Gastrocnemius medialis (tissue), 4 donors: ENCODE results near the gene KIF20B.

Source experiments
- POLR2A ChIP-seq, 2 donors: fragments of 450-650 bp; IDR thresholded peaks; one replicate each; pipeline ENCODE4 v1.6.1; 2017; ENCODE audit warnings: antibody characterized with exemption in 2 of 2, mild to moderate bottlenecking in 2 of 2, moderate library complexity in 2 of 2
- TF ChIP-seq, protein P1 (sequence below), 5 experiments: fragments of 450-650 bp in 3 of 5; fragments of 200-600 bp in 2 of 5; sonication (generic) in 2 of 5; IDR thresholded peaks in 4 of 5; conservative IDR thresholded peaks in 1 of 5; 1 replicate in 4 of 5; 2 replicates in 1 of 5; pipeline ENCODE4 v1.5.1; 2016 to 2019; ENCODE audit warnings: antibody characterized with exemption in 5 of 5, mild to moderate bottlenecking in 3 of 5, moderate library complexity in 3 of 5

DNA sequence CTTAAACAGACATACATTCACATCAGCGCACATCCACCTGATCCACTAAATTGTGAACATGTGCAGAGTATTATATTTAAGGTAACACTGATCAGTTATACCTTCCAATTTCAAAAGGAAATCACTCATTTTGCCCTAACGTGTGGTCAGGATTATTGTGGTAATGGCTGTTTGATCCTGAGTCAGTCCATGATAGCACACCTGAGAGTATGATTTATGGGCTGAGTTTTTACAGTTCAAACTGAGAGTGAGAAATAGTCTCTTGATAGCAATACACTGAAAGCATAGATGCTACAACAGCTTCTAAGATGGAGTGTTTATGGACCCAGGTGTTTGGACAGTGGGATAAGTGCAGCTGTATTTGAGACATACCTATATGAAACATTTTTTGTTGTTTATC is 96.7 kb downstream of the KIF20B start:
- TF ChIP-seq POLR2A (IDR thresholded peaks at IDR 0.05): no peak
- TF ChIP-seq, protein P1, sequence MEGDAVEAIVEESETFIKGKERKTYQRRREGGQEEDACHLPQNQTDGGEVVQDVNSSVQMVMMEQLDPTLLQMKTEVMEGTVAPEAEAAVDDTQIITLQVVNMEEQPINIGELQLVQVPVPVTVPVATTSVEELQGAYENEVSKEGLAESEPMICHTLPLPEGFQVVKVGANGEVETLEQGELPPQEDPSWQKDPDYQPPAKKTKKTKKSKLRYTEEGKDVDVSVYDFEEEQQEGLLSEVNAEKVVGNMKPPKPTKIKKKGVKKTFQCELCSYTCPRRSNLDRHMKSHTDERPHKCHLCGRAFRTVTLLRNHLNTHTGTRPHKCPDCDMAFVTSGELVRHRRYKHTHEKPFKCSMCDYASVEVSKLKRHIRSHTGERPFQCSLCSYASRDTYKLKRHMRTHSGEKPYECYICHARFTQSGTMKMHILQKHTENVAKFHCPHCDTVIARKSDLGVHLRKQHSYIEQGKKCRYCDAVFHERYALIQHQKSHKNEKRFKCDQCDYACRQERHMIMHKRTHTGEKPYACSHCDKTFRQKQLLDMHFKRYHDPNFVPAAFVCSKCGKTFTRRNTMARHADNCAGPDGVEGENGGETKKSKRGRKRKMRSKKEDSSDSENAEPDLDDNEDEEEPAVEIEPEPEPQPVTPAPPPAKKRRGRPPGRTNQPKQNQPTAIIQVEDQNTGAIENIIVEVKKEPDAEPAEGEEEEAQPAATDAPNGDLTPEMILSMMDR (IDR thresholded peaks at IDR 0.05 in 4 of 5, conservative IDR thresholded peaks at IDR 0.05 in 1 of 5): no peak
